Vagina (tissue), 2 donors: ENCODE measurements around the gene DPPA4. TPM values are rescaled to one million over a fixed set of nuclear protein-coding genes. Genes with fewer than 3 reads are reported as not detected.

Experiments used
- DNase-seq, 2 donors: peaks; one replicate each; pipeline ENCODE4 v3.0.0-alpha.2; 2017; ENCODE audit errors: extremely low spot score in 2 of 2
- H3K27ac ChIP-seq: fragments of 200-600 bp; sonication (generic); one replicate; pipeline ENCODE4 v1.5.1; 2019
- H3K27me3 ChIP-seq: fragments of 200-600 bp; sonication (generic); one replicate; pipeline ENCODE4 v1.5.1; 2019
- H3K36me3 ChIP-seq, 2 donors: fragments of 200-600 bp; sonication (generic); one replicate each; pipeline ENCODE4 v1.5.1; 2017 to 2019
- H3K4me1 ChIP-seq: fragments of 200-600 bp; sonication (generic); one replicate; pipeline ENCODE4 v1.5.1; 2019
- H3K4me3 ChIP-seq, 2 donors: fragments of 200-600 bp; sonication (generic); 1 replicate in 1 of 2; 2 replicates in 1 of 2; pipeline ENCODE4 v1.5.1; 2016 to 2019
- H3K9me3 ChIP-seq: fragments of 200-600 bp; sonication (generic); one replicate; pipeline ENCODE4 v1.5.1; 2019
- POLR2A ChIP-seq, 2 donors: fragments of 450-650 bp; IDR thresholded peaks; one replicate each; pipeline ENCODE4 v1.6.1; 2017; ENCODE audit warnings: antibody characterized with exemption in 2 of 2, mild to moderate bottlenecking in 2 of 2, moderate library complexity in 2 of 2
- POLR2AphosphoS5 ChIP-seq, 2 donors: sonication (generic); formaldehyde crosslinking; IDR thresholded peaks; one replicate each; pipeline ENCODE4 v1.9.0; 2017; ENCODE audit warnings: antibody characterized with exemption in 2 of 2, mild to moderate bottlenecking in 2 of 2, low read depth in 1 of 2; ENCODE audit not compliant: insufficient read depth in 1 of 2
- intact Hi-C: fragments of 100-400 bp; cut with DNase I; formaldehyde crosslinking; loops from one replicate; pipeline ENCODE4 v1.15.1; 2023
- small RNA-seq: library from RNA; depleted of rRNA; stranded (forward); fragments of <200 nt; gene quantifications from one replicate; pipeline ENCODE3, GENCODE V24; 2016
- total RNA-seq: library from RNA; depleted of rRNA; stranded (reverse); fragments of >200 nt; gene quantifications from one replicate; pipeline ENCODE4 v1.2.3, GENCODE V29; 2016
- TF ChIP-seq, protein P1 (sequence below), 3 experiments: fragments of 450-650 bp in 2 of 3; fragments of 200-600 bp in 1 of 3; sonication (generic) in 1 of 3; IDR thresholded peaks; one replicate each; pipeline ENCODE4 v1.5.1; 2017 to 2019; ENCODE audit warnings: antibody characterized with exemption in 3 of 3, mild to moderate bottlenecking in 2 of 3, moderate library complexity in 2 of 3

The DPPA4 gene
- total RNA-seq, 1 donor from 2014 or later, result not detected

DNA sequence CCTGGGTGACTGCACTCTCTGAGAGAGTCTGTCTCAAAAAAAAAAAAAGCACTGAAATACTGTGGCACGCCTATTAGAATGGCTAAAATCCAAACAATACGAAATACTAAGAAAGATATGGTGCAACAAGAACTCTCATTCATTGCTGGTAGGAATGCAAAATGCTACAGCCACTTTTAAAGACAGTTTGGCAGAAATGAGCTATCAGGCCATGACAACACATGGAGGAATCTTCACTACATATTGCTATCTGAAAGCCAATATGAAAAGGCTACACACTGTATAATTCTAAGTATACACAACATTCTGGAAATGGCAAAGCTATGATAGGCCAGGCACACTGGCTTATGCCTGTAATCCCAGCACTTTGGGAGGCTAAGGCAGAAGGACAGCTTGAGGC lies 39.9 kb downstream of the DPPA4 start:
- H3K27me3 ChIP-seq, result no peaks in the 10 kb centered on the region
- no peak for TF ChIP-seq POLR2A (IDR thresholded peaks at IDR 0.05)
- no peaks in the 10 kb centered on the region for H3K36me3 ChIP-seq
- H3K9me3 ChIP-seq, result no peaks in the 10 kb centered on the region
- H3K4me1 ChIP-seq, result no peaks in the 10 kb centered on the region
- no peak for DNase-seq
- no peak overlapping the region for H3K4me3 ChIP-seq
- intact Hi-C loops, result no loop called here
- no peak overlapping the region for H3K27ac ChIP-seq

DNA sequence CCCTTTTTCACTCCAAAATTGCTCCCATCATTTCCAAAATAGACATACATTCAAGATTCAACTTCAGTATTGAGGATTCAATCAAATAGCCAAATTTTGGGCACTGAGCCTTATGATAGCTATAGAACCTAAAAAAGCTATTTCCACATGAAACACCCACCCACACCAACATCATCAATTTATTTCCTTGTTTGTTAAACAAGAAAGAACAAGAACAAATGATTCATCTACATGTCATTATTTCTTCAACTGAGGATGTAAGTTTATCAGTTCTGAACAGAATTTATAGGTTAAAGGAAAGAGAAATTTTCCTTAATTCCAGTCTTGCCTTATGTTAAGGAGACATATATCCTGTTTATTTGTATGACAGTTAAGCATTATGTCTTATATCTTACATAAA lies 53.3 kb downstream of the DPPA4 start:
- Histone ChIP-seq H3K36me3 (no peaks in the 10 kb centered on the region), H3K27ac (no peak overlapping the region), H3K27me3 (no peaks in the 10 kb centered on the region), H3K4me3 (no peak overlapping the region), H3K9me3 (no peaks in the 10 kb centered on the region), H3K4me1 (no peaks in the 10 kb centered on the region)
- no peak for TF ChIP-seq POLR2AphosphoS5 (IDR thresholded peaks at IDR 0.05; ENCODE audit: insufficient read depth in 1 of 2, low read depth in 1 of 2)
- no peak for TF ChIP-seq POLR2A (IDR thresholded peaks at IDR 0.05)
- DNase-seq, result no peak
- intact Hi-C loops, result loop anchor here (5.0 kb wide), 1 partner anchor 942 kb away; no protein-coding TSS in a partner anchor

DNA sequence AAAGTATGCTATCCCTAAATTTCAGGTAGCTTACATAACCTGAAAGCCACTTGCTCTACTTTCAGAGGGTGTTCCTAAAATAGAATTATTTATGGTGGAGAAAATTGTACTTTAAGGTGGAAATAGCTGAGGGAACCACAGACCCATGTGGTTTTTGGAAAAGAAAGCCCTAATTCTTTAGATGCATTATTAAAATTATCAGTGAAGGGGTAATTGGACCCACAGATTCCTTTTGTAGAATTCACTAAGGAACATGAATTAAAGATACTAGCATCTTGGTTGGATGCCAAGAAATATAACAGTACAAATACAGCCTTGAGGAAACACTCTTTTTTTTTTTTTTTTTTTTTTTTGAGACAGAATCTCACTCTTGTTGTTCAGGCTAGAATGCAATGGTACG lies 58.8 kb downstream of the DPPA4 start:
- Histone ChIP-seq H3K4me1 (no peaks in the 10 kb centered on the region), H3K27ac (no peak overlapping the region), H3K4me3 (no peak overlapping the region), H3K36me3 (no peaks in the 10 kb centered on the region), H3K27me3 (no peaks in the 10 kb centered on the region), H3K9me3 (no peaks in the 10 kb centered on the region)
- TF ChIP-seq, protein P1, sequence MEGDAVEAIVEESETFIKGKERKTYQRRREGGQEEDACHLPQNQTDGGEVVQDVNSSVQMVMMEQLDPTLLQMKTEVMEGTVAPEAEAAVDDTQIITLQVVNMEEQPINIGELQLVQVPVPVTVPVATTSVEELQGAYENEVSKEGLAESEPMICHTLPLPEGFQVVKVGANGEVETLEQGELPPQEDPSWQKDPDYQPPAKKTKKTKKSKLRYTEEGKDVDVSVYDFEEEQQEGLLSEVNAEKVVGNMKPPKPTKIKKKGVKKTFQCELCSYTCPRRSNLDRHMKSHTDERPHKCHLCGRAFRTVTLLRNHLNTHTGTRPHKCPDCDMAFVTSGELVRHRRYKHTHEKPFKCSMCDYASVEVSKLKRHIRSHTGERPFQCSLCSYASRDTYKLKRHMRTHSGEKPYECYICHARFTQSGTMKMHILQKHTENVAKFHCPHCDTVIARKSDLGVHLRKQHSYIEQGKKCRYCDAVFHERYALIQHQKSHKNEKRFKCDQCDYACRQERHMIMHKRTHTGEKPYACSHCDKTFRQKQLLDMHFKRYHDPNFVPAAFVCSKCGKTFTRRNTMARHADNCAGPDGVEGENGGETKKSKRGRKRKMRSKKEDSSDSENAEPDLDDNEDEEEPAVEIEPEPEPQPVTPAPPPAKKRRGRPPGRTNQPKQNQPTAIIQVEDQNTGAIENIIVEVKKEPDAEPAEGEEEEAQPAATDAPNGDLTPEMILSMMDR (IDR thresholded peaks at IDR 0.05), result no peak
- TF ChIP-seq POLR2A (IDR thresholded peaks at IDR 0.05) (no peak), POLR2AphosphoS5 (IDR thresholded peaks at IDR 0.05; ENCODE audit: insufficient read depth in 1 of 2, low read depth in 1 of 2) (no peak)
- DNase-seq, result no peak
- intact Hi-C loops, result no loop called here

DNA sequence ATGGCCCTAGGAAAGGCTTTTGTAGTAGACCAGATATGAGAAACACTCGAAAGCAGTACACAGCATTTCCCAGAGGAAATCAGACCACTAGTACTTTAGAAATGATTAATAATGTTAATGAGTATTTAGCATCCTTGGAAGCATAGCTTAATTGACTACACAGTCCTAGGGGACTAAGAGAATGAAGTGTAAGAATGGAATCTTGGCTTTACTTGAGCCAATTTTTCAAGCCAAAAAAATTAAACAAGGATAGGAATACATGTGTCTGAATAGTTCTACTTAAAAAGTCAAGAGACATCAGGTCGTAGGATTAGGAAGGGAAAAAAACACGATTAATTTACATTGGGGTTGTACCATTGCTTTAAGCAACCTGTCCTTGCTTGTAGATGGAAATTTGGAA lies 59.2 kb downstream of the DPPA4 start:
- Histone ChIP-seq H3K9me3 (no peaks in the 10 kb centered on the region), H3K4me1 (no peaks in the 10 kb centered on the region), H3K27ac (no peak overlapping the region), H3K27me3 (no peaks in the 10 kb centered on the region), H3K4me3 (no peak overlapping the region), H3K36me3 (no peaks in the 10 kb centered on the region)
- TF ChIP-seq POLR2A (IDR thresholded peaks at IDR 0.05), result no peak
- DNase-seq, result no peak
- intact Hi-C loops, result no loop called here

Small RNA genes lying within 50 kb of the gene (small RNA-seq; reads per million reads assigned to genes)
- gene AC124945.1 (not detected), gene RF00017 (not detected)

Other genes with a start within 250 kb of the DPPA4 start
- gene MORC1, start 219.4 kb downstream of the DPPA4 start, total RNA-seq, result not detected
- not detected for gene C3orf85, start 200.8 kb downstream of the DPPA4 start, total RNA-seq
- not detected for gene DPPA2, start 21.0 kb downstream of the DPPA4 start, total RNA-seq